Measurements from ENCODE around the gene LIN37.

The LIN37 gene

DNA sequence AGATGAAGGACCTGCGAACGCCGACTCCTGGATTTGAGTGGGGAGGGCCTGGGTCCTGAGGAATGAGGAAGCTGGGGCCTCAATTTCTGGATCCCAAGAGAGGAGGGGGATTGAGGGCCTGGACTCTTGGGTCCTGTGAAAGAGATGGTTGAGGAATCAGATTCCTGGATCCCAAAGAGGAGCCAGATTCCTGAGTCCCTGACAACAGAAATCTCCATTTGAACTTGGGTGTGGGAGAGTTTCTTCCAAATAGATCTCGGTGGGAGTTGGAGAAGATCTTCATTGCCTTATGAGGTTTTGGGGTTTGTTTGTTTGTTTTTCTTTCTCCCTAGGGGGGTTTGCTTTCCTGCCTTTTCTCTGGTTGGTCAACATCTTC, 2.3 kb upstream of the LIN37 start:
- ATAC-seq (ENCODE audit: insufficient read depth, low read depth), result no peak

DNA sequence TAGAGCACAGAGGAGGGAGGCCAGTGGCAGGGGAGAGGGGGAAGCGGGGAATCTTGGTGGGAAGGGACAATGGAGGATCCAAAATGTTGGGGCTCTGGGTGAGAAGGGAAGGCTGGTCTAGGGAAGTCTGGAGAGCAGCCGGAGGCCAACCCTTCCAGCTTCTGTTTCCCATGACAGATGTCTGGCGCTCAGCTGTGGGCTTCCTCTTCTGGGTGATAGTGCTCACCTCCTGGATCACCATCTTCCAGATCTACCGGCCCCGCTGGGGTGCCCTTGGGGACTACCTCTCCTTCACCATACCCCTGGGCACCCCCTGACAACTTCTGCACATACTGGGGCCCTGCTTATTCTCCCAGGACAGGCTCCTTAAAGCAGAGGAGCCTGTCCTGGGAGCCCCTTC, 1.8 kb upstream of the LIN37 start:
- Histone ChIP-seq H3K36me3 (ENCODE audit: insufficient read depth, low read length) (peaks cover 11% of the 10 kb centered on the region), H4K20me1 (ENCODE audit: insufficient read depth, low read length) (0 out of 2 replicates have a peak, but pooled peaks cover 3% of the 10 kb centered on the region), H3K4me2 (ENCODE audit: insufficient read depth, low read length) (peak overlapping the region; percentile 68), H3K79me2 (ENCODE audit: insufficient read depth, low read length) (peaks cover 43% of the 10 kb centered on the region), H3K4me1 (ENCODE audit: insufficient read depth, low read length) (peaks cover 66% of the 10 kb centered on the region), H3K9me3 (ENCODE audit: insufficient read depth, low read length, severe bottlenecking) (no peaks in the 10 kb centered on the region), H3K4me3 (ENCODE audit: low read depth in 1 of 2, low read length in 2 of 2) (peak overlapping the region; percentile 64 to 65; a peak in 3 of 4 replicates), H3K27me3 (ENCODE audit: insufficient read depth, low read length, poor library complexity) (no peaks in the 10 kb centered on the region), H3K27ac (ENCODE audit: low read length) (peak overlapping the region; percentile 77; the same call in 1 of the 2 replicates), H3K9ac (ENCODE audit: low read depth, low read length) (peak overlapping the region; percentile 94), H2AFZ (ENCODE audit: low read depth, low read length) (no peak overlapping the region)
- TF ChIP-seq, protein P1, sequence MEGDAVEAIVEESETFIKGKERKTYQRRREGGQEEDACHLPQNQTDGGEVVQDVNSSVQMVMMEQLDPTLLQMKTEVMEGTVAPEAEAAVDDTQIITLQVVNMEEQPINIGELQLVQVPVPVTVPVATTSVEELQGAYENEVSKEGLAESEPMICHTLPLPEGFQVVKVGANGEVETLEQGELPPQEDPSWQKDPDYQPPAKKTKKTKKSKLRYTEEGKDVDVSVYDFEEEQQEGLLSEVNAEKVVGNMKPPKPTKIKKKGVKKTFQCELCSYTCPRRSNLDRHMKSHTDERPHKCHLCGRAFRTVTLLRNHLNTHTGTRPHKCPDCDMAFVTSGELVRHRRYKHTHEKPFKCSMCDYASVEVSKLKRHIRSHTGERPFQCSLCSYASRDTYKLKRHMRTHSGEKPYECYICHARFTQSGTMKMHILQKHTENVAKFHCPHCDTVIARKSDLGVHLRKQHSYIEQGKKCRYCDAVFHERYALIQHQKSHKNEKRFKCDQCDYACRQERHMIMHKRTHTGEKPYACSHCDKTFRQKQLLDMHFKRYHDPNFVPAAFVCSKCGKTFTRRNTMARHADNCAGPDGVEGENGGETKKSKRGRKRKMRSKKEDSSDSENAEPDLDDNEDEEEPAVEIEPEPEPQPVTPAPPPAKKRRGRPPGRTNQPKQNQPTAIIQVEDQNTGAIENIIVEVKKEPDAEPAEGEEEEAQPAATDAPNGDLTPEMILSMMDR (IDR thresholded peaks at IDR 0.05; ENCODE audit: borderline replicate concordance, extremely low read depth, low read length, poor library complexity, severe bottlenecking), result no peak
- TF ChIP-seq EZH2 (IDR thresholded peaks at IDR 0.05; ENCODE audit: borderline replicate concordance, low read depth, low read length, severe bottlenecking), result no peak
- DNase-seq (no peak), ATAC-seq (ENCODE audit: insufficient read depth, low read depth) (no peak)

More for the DNA sequence above, 2.3 kb upstream of the LIN37 start:
- H3K27ac ChIP-seq (ENCODE audit: low read length), result peak overlapping the region; percentile 77
- DNase-seq, result no peak
- no peak for TF ChIP-seq EZH2 (IDR thresholded peaks at IDR 0.05; ENCODE audit: borderline replicate concordance, low read depth, low read length, severe bottlenecking)
- TF ChIP-seq, protein P1 (IDR thresholded peaks at IDR 0.05; ENCODE audit: borderline replicate concordance, extremely low read depth, low read length, poor library complexity, severe bottlenecking), result no peak
- H3K4me2 ChIP-seq (ENCODE audit: insufficient read depth, low read length), result peak overlapping the region; percentile 68
- H3K9ac ChIP-seq (ENCODE audit: low read depth, low read length), result peak overlapping the region; percentile 94
- H3K9me3 ChIP-seq (ENCODE audit: insufficient read depth, low read length, severe bottlenecking), result no peaks in the 10 kb centered on the region
- H4K20me1 ChIP-seq (ENCODE audit: insufficient read depth, low read length), result 0 out of 2 replicates have a peak, but pooled peaks cover 3% of the 10 kb centered on the region
- no peaks in the 10 kb centered on the region for H3K27me3 ChIP-seq (ENCODE audit: insufficient read depth, low read length, poor library complexity)
- H2AFZ ChIP-seq (ENCODE audit: low read depth, low read length), result no peak overlapping the region
- H3K79me2 ChIP-seq (ENCODE audit: insufficient read depth, low read length), result peaks cover 43% of the 10 kb centered on the region
- H3K4me3 ChIP-seq (ENCODE audit: low read depth in 1 of 2, low read length in 2 of 2), result peak overlapping the region; percentile 64 to 65
- peaks cover 71% of the 10 kb centered on the region for H3K4me1 ChIP-seq (ENCODE audit: insufficient read depth, low read length)
- H3K36me3 ChIP-seq (ENCODE audit: insufficient read depth, low read length), result peaks cover 11% of the 10 kb centered on the region

DNA sequence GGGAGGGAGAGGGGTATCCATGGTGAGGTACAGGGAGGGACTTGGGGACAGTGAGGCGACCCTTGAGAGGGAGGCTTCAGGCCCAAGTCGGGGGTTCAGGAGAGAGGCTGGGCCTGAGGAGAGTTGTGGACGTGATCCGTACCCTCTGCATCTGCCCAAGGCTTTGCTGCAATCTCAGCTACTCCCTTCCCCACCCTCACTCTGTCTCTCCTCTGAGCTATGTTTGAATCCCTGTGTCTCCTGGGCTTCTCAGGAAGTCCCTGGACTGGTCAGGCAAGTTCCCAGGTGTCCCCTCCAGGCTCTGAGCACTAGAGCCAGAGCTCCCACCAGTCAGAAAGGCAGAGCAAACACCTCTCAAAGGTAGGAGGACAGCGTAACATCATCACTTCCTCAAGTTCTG, 1.8 kb downstream of the LIN37 start:
- Histone ChIP-seq H3K27ac (ENCODE audit: low read length) (no peak overlapping the region), H3K9ac (ENCODE audit: low read depth, low read length) (no peak overlapping the region; the same call in 1 of the 2 replicates), H3K4me2 (ENCODE audit: insufficient read depth, low read length) (peak overlapping the region; percentile 94; the same call in 1 of the 2 replicates), H4K20me1 (ENCODE audit: insufficient read depth, low read length) (0 out of 2 replicates have a peak, but pooled peaks cover 3% of the 10 kb centered on the region), H2AFZ (ENCODE audit: low read depth, low read length) (no peak overlapping the region), H3K79me2 (ENCODE audit: insufficient read depth, low read length) (peaks cover 31% of the 10 kb centered on the region), H3K9me3 (ENCODE audit: insufficient read depth, low read length, severe bottlenecking) (no peaks in the 10 kb centered on the region), H3K4me1 (ENCODE audit: insufficient read depth, low read length) (peaks cover 40% of the 10 kb centered on the region), H3K36me3 (ENCODE audit: insufficient read depth, low read length) (peaks cover 24% of the 10 kb centered on the region), H3K4me3 (ENCODE audit: low read depth in 1 of 2, low read length in 2 of 2) (no peak overlapping the region), H3K27me3 (ENCODE audit: insufficient read depth, low read length, poor library complexity) (no peaks in the 10 kb centered on the region)
- ATAC-seq (ENCODE audit: insufficient read depth, low read depth) (no peak), DNase-seq (no peak)
- TF ChIP-seq, protein P1 (IDR thresholded peaks at IDR 0.05; ENCODE audit: borderline replicate concordance, extremely low read depth, low read length, poor library complexity, severe bottlenecking), result no peak
- no peak for TF ChIP-seq EZH2 (IDR thresholded peaks at IDR 0.05; ENCODE audit: borderline replicate concordance, low read depth, low read length, severe bottlenecking)
